ENCODE data around the gene MS4A18.

MS4A18 gene

DNA sequence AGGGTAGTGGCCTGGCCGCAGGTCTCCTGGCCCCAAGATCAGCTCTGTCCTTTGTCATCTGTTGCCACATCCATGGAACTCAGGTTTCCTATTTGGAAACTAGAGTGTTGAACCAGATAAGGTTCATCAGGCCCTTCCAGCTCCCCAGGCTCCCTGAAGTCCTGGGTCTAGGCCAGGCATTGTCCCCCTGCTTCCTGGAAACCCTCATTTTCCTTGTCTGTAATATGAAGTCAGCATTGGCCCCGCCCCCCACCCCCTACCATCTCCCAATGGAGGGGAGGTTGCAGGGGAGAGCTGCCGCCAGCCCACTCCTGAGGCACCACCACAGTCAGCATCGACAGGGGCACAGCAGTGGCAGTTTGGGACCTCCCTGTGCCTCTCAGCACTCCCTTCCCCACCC, 51.6 kb downstream of the MS4A18 start:
- Histone ChIP-seq H3K9me3 (ENCODE audit: control insufficient read depth, low read length) (no peaks in the 10 kb centered on the region), H3K4me1 (ENCODE audit: control insufficient read depth, insufficient read depth, low read length, poor library complexity, severe bottlenecking) (peaks cover 5% of the 10 kb centered on the region), H3K4me3 (ENCODE audit: extremely low read depth, insufficient read depth, low read length, poor library complexity, severe bottlenecking) (no peak overlapping the region), H3K36me3 (ENCODE audit: control insufficient read depth, insufficient read depth, low read length) (no peaks in the 10 kb centered on the region), H3K27ac (ENCODE audit: low read depth, low read length, severe bottlenecking) (no peak overlapping the region)
- 74 to 89% methylated on average over 1 to 3 of the region's 4 CpGs for WGBS, 2 experiments (ENCODE audit: insufficient coverage in 2 of 2)

- 81 to 91% methylated on average over 3 of the region's 4 CpGs for WGBS, 2 experiments (ENCODE audit: insufficient coverage in 2 of 2)
- Histone ChIP-seq H3K4me1 (ENCODE audit: control insufficient read depth, insufficient read depth, low read length, poor library complexity, severe bottlenecking) (peaks cover 5% of the 10 kb centered on the region), H3K27ac (ENCODE audit: low read depth, low read length, severe bottlenecking) (no peak overlapping the region), H3K4me3 (ENCODE audit: extremely low read depth, insufficient read depth, low read length, poor library complexity, severe bottlenecking) (no peak overlapping the region), H3K36me3 (ENCODE audit: control insufficient read depth, insufficient read depth, low read length) (no peaks in the 10 kb centered on the region), H3K9me3 (ENCODE audit: control insufficient read depth, low read length) (no peaks in the 10 kb centered on the region)
Observed at GRCh38 chr11:60777106-60777505, 52.6 kb downstream of the MS4A18 start.

GRCh38 chr11:60777572-60777971, 53.1 kb downstream of the MS4A18 start:
- Histone ChIP-seq H3K4me1 (ENCODE audit: control insufficient read depth, insufficient read depth, low read length, poor library complexity, severe bottlenecking) (peaks cover 5% of the 10 kb centered on the region), H3K9me3 (ENCODE audit: control insufficient read depth, low read length) (no peaks in the 10 kb centered on the region), H3K4me3 (ENCODE audit: extremely low read depth, insufficient read depth, low read length, poor library complexity, severe bottlenecking) (no peak overlapping the region), H3K27ac (ENCODE audit: low read depth, low read length, severe bottlenecking) (no peak overlapping the region), H3K36me3 (ENCODE audit: control insufficient read depth, insufficient read depth, low read length) (no peaks in the 10 kb centered on the region)
- WGBS, 2 experiments (ENCODE audit: insufficient coverage in 2 of 2) = 90 to 100% methylated on average over 1 of the region's 2 CpGs

DNA sequence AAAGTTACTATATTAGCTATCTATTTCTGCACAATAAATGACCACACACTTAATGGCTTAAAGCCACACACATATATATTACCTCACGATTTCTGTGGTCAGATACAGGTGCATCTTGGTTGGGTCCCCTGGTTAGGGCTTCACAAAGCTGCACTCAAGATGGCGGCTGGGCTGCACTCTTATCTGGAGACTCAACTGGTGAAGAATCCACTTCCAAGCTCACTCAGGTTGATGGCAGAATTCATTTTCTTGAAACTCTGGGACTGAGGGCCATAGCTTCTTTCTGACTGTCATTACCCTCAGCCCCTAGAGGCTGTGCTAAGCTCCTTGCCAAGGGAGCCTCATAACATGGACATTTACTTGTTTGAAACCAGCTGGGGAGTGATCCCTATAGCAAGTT, 55.5 kb downstream of the MS4A18 start:
- no peaks in the 10 kb centered on the region for H3K36me3 ChIP-seq (ENCODE audit: control insufficient read depth, insufficient read depth, low read length)
- H3K9me3 ChIP-seq (ENCODE audit: control insufficient read depth, low read length) = no peaks in the 10 kb centered on the region
- H3K4me1 ChIP-seq (ENCODE audit: control insufficient read depth, insufficient read depth, low read length, poor library complexity, severe bottlenecking) = peaks cover 5% of the 10 kb centered on the region
- WGBS, 2 experiments (ENCODE audit: insufficient coverage in 2 of 2) = 89 to 92% methylated on average over 2 of the region's 2 CpGs
- no peak overlapping the region for H3K27ac ChIP-seq (ENCODE audit: low read depth, low read length, severe bottlenecking)
- no peak overlapping the region for H3K4me3 ChIP-seq (ENCODE audit: extremely low read depth, insufficient read depth, low read length, poor library complexity, severe bottlenecking)

GRCh38 chr11:60780774-60781173, 56.3 kb downstream of the MS4A18 start:
- Histone ChIP-seq H3K4me3 (ENCODE audit: extremely low read depth, insufficient read depth, low read length, poor library complexity, severe bottlenecking) (no peak overlapping the region), H3K27ac (ENCODE audit: low read depth, low read length, severe bottlenecking) (no peak overlapping the region), H3K9me3 (ENCODE audit: control insufficient read depth, low read length) (no peaks in the 10 kb centered on the region), H3K4me1 (ENCODE audit: control insufficient read depth, insufficient read depth, low read length, poor library complexity, severe bottlenecking) (peaks cover 5% of the 10 kb centered on the region), H3K36me3 (ENCODE audit: control insufficient read depth, insufficient read depth, low read length) (no peaks in the 10 kb centered on the region)

DNA sequence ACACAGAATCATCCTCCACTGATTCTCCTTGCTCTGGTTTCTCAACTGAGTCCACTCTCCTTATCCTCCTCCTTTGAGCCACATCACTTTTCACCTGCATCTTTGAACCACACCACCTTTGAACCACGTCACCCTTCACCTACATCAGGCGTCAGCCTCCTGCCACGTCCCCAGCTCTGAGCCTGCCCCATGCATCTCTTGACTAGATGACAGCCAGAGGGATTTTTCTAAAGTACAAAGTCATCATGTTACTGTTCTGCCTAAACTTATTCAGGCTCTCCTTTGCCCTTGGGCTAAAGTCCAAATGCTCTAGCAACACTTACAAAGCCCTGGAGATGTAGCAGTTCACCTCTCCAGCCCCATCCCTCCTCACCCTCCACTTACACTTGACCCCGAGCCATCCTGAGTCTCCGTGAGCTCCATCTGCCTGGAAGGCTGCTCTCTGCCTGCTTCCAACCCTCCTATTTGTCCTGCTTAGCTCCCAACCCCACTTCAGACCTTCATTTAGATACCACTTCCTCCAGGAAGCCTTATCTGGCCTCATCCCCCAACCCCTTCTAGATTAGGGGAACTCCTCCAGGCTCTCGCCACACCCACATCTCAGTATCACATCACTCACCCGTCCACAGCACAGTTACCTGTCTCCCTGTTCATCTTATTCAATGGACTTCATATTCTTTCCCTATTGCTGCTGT, 56.9 kb downstream of the MS4A18 start:
- Histone ChIP-seq H3K27ac (ENCODE audit: low read depth, low read length, severe bottlenecking) (no peak overlapping the region), H3K9me3 (ENCODE audit: control insufficient read depth, low read length) (no peaks in the 10 kb centered on the region), H3K36me3 (ENCODE audit: control insufficient read depth, insufficient read depth, low read length) (no peaks in the 10 kb centered on the region), H3K4me1 (ENCODE audit: control insufficient read depth, insufficient read depth, low read length, poor library complexity, severe bottlenecking) (peaks cover 5% of the 10 kb centered on the region), H3K4me3 (ENCODE audit: extremely low read depth, insufficient read depth, low read length, poor library complexity, severe bottlenecking) (no peak overlapping the region)
- WGBS, 2 experiments (ENCODE audit: insufficient coverage in 2 of 2) = 87 to 90% methylated on average over 7 of the region's 7 CpGs

GRCh38 chr11:60781981-60782316, 57.4 kb downstream of the MS4A18 start:
- Histone ChIP-seq H3K36me3 (ENCODE audit: control insufficient read depth, insufficient read depth, low read length) (no peaks in the 10 kb centered on the region), H3K4me1 (ENCODE audit: control insufficient read depth, insufficient read depth, low read length, poor library complexity, severe bottlenecking) (peaks cover 5% of the 10 kb centered on the region), H3K4me3 (ENCODE audit: extremely low read depth, insufficient read depth, low read length, poor library complexity, severe bottlenecking) (no peak overlapping the region), H3K9me3 (ENCODE audit: control insufficient read depth, low read length) (no peaks in the 10 kb centered on the region), H3K27ac (ENCODE audit: low read depth, low read length, severe bottlenecking) (no peak overlapping the region)
- WGBS, 2 experiments (ENCODE audit: insufficient coverage in 2 of 2) = 81 to 92% methylated on average over 2 to 3 of the region's 4 CpGs

DNA sequence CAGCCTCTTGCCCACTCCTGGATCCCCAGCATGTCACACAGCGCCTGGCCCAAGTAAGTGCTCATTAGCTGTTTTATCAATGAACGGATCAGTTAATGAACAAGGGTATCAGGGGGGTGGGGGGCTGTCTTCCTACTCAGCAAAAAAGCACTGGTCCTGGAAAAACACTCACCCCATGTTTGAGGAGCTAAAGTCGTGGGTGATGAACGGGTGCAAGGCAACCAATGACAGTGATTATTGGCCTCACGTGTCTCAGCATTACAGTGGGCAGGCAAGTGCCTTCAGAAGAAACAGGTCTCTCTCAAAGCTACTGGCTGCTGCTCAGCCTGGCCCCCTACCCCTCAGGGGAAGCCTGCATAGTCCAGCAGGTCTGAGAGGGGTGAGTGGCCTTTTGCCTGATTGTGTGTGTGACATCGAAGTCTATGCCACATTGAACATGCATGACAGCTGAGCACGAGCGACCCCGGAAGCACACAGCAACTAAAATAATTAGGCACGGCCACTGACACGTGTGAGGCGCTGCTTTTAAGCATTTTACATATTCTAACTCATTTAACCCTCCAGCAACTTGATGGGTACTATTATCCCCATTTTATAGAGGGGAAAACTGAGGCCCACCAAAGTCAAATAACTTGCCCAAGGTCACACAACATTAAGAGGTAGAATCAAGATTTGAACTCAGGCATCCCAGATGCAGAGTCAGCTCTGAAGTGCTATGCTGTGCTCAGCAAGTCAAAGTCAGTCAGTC, 58.0 kb downstream of the MS4A18 start:
- Histone ChIP-seq H3K36me3 (ENCODE audit: control insufficient read depth, insufficient read depth, low read length) (no peaks in the 10 kb centered on the region), H3K4me1 (ENCODE audit: control insufficient read depth, insufficient read depth, low read length, poor library complexity, severe bottlenecking) (peaks cover under 1% of the 10 kb centered on the region), H3K9me3 (ENCODE audit: control insufficient read depth, low read length) (no peaks in the 10 kb centered on the region), H3K4me3 (ENCODE audit: extremely low read depth, insufficient read depth, low read length, poor library complexity, severe bottlenecking) (no peak overlapping the region), H3K27ac (ENCODE audit: low read depth, low read length, severe bottlenecking) (no peak overlapping the region)
- WGBS, 2 experiments (ENCODE audit: insufficient coverage in 2 of 2) = 75 to 78% methylated on average over 5 to 12 of the region's 12 CpGs

- Histone ChIP-seq H3K9me3 (ENCODE audit: control insufficient read depth, low read length) (no peaks in the 10 kb centered on the region), H3K4me1 (ENCODE audit: control insufficient read depth, insufficient read depth, low read length, poor library complexity, severe bottlenecking) (no peaks in the 10 kb centered on the region), H3K27ac (ENCODE audit: low read depth, low read length, severe bottlenecking) (no peak overlapping the region), H3K36me3 (ENCODE audit: control insufficient read depth, insufficient read depth, low read length) (no peaks in the 10 kb centered on the region), H3K4me3 (ENCODE audit: extremely low read depth, insufficient read depth, low read length, poor library complexity, severe bottlenecking) (no peak overlapping the region)
- WGBS, 2 experiments (ENCODE audit: insufficient coverage in 2 of 2) = 91 to 93% methylated on average over 3 to 6 of the region's 8 CpGs
Observed at GRCh38 chr11:60783141-60783484, 58.6 kb downstream of the MS4A18 start.

- Histone ChIP-seq H3K36me3 (ENCODE audit: control insufficient read depth, insufficient read depth, low read length) (no peaks in the 10 kb centered on the region), H3K27ac (ENCODE audit: low read depth, low read length, severe bottlenecking) (no peak overlapping the region), H3K9me3 (ENCODE audit: control insufficient read depth, low read length) (no peaks in the 10 kb centered on the region), H3K4me1 (ENCODE audit: control insufficient read depth, insufficient read depth, low read length, poor library complexity, severe bottlenecking) (no peaks in the 10 kb centered on the region), H3K4me3 (ENCODE audit: extremely low read depth, insufficient read depth, low read length, poor library complexity, severe bottlenecking) (no peak overlapping the region)
- WGBS, 2 experiments (ENCODE audit: insufficient coverage in 2 of 2) = 85 to 93% methylated on average over 6 to 7 of the region's 7 CpGs
Observed at GRCh38 chr11:60783911-60784310, 59.4 kb downstream of the MS4A18 start.

GRCh38 chr11:60785136-60785535, 60.6 kb downstream of the MS4A18 start, which contains the start of gene MS4A10:
Gene MS4A10, plus strand, starts transcription at chr11:60785333. Its CDS starts 5,003 bp downstream, at chr11:60790336.
- no peak within 1 kb of the TSS for H3K4me3 ChIP-seq (ENCODE audit: extremely low read depth, insufficient read depth, low read length, poor library complexity, severe bottlenecking)
- no peak within 1 kb of the TSS for H3K27ac ChIP-seq (ENCODE audit: low read depth, low read length, severe bottlenecking)
- H3K4me1 ChIP-seq (ENCODE audit: control insufficient read depth, insufficient read depth, low read length, poor library complexity, severe bottlenecking) = no peaks in the 10 kb centered on the region
- H3K36me3 ChIP-seq (ENCODE audit: control insufficient read depth, insufficient read depth, low read length) = no peaks in the 10 kb centered on the region
- WGBS, 2 experiments (ENCODE audit: insufficient coverage in 2 of 2) = 83 to 97% methylated on average over 5 to 6 of the region's 9 CpGs
- H3K9me3 ChIP-seq (ENCODE audit: control insufficient read depth, low read length) = no peaks in the 10 kb centered on the region

Measured in mesodermal cell (in vitro differentiated cells).